Panc1 (cell line): ENCODE results near the gene KCNAB1. TPM values are rescaled to one million over a fixed set of nuclear protein-coding genes. Genes with fewer than 3 reads are reported as not detected.
"Not testable (repeated sequence)": the region's sequence is repeated elsewhere in the genome, so short reads cannot be mapped to it uniquely, and the experiment has no call there.

Experiments used
- ATAC-seq: fragments of 200-7000 bp; cut with Tn5 transposase; 2 replicates; pipeline ENCODE4 v1.9.1; 2020; ENCODE audit warnings: mild to moderate bottlenecking, moderate library complexity
- BruUV-seq: library from RNA; stranded (reverse); fragments of 400-500 nt; replicated peaks from 2 replicates; lab custom pipeline; 2021; lab: Mats Ljungman, UMichigan
- CTCF ChIA-PET: fragments of 300-600 bp; sonication (Branson Sonifier 250); formaldehyde crosslinking; loops from one replicate; lab custom pipeline; 2022; ENCODE audit warnings: antibody characterized with exemption; lab: Charles Lee
- POLR2A ChIA-PET: fragments of 300-600 bp; sonication (Branson Sonifier 250); formaldehyde crosslinking; loops from one replicate; lab custom pipeline; 2022; ENCODE audit warnings: antibody characterized with exemption; lab: Charles Lee
- DNase-seq: peaks from one replicate; pipeline ENCODE4 v3.0.0-alpha.2; 2010; ENCODE audit warnings: low read depth, low spot score
- H3K27ac ChIP-seq: 2 replicates; pipeline ENCODE4 v1.5.1; 2011; ENCODE audit warnings: mild to moderate bottlenecking, low read length, inconsistent platforms
- H3K27me3 ChIP-seq: fragments of 200-500 bp; sonication (Bioruptor generic); 2 replicates; pipeline ENCODE4 v1.6.0; 2014; ENCODE audit warnings: low read length, inconsistent platforms; ENCODE audit not compliant: control insufficient read depth, insufficient read depth
- H3K36me3 ChIP-seq: fragments of 200-500 bp; sonication (Bioruptor generic); 2 replicates; pipeline ENCODE4 v1.5.1; 2014; ENCODE audit warnings: inconsistent platforms, mild to moderate bottlenecking, low read length, moderate library complexity; ENCODE audit not compliant: control insufficient read depth, insufficient read depth
- H3K4me1 ChIP-seq: 2 replicates; pipeline ENCODE4 v1.5.1; 2011; ENCODE audit warnings: inconsistent platforms, mild to moderate bottlenecking, low read length, moderate library complexity; ENCODE audit not compliant: control insufficient read depth, insufficient read depth
- H3K4me3 ChIP-seq, 2 experiments: 2 replicates each; pipeline ENCODE4 v1.5.1; 2011 to 2012; ENCODE audit warnings: low read depth in 2 of 2, low read length in 2 of 2, mild to moderate bottlenecking in 2 of 2, inconsistent platforms in 1 of 2, moderate library complexity in 1 of 2
- H3K9me3 ChIP-seq: fragments of 200-500 bp; sonication (Bioruptor generic); 2 replicates; pipeline ENCODE4 v1.5.1; 2014; ENCODE audit warnings: low read depth, mild to moderate bottlenecking, inconsistent platforms, low read length, moderate library complexity; ENCODE audit not compliant: control insufficient read depth, insufficient read depth
- CTCF ChIP-seq: fragments of 450-650 bp; IDR thresholded peaks from 2 replicates; pipeline ENCODE4 v1.5.1; 2017; ENCODE audit warnings: mild to moderate bottlenecking
- POLR2AphosphoS5 ChIP-seq: IDR thresholded peaks from 2 replicates; pipeline ENCODE4 v1.6.1; 2012; ENCODE audit warnings: mild to moderate bottlenecking, low read depth, low read length, moderate library complexity
- REST ChIP-seq, 2 experiments: IDR thresholded peaks; 2 replicates each; pipeline ENCODE4 v1.6.1; 2011 to 2012; ENCODE audit warnings: low read depth in 2 of 2, control low read depth in 1 of 2, low read length in 1 of 2, mild to moderate bottlenecking in 1 of 2, moderate library complexity in 1 of 2; ENCODE audit not compliant: insufficient read depth in 1 of 2
- SIN3A ChIP-seq: IDR thresholded peaks from 2 replicates; pipeline ENCODE4 v1.6.1; 2012; ENCODE audit warnings: low read depth, mild to moderate bottlenecking, low read length, moderate library complexity, borderline replicate concordance; ENCODE audit not compliant: insufficient read depth
- TCF7L2 ChIP-seq: IDR thresholded peaks from 2 replicates; pipeline ENCODE4 v1.6.1; 2011; ENCODE audit warnings: mild to moderate bottlenecking, low read depth, low read length, inconsistent platforms
- in situ Hi-C: cut with HindIII; loops from 2 replicates; pipeline ENCODE4 v1.10.0; 2016; ENCODE audit warnings: low sequenced_read_pairs, low pct_unique_long_range_greater_than_20kb
- intact Hi-C: fragments of 100-400 bp; cut with micrococcal nuclease; formaldehyde crosslinking; loops from one replicate; pipeline ENCODE4 v1.10.0; 2022; ENCODE audit not compliant: unreplicated experiment
- total RNA-seq: library from RNA; stranded (reverse); gene quantifications from one replicate; pipeline ENCODE4 v1.2.1, GENCODE V29; 2021; ENCODE audit not compliant: unreplicated experiment

Gene KCNAB1
- total RNA-seq, 1 experiment from 2014 or later, result not detected

GRCh38 chr3:156561533-156561932, 441.2 kb downstream of the KCNAB1 start:
- POLR2A ChIA-PET, result no interaction called here
- no peak overlapping the region for H3K27ac ChIP-seq
- TF ChIP-seq REST (IDR thresholded peaks at IDR 0.05; ENCODE audit: insufficient read depth in 1 of 2, low read depth in 2 of 2, low read length in 1 of 2), result no peak
- TF ChIP-seq SIN3A, result no peak
- TF ChIP-seq CTCF, result no peak
- no peak for TF ChIP-seq POLR2AphosphoS5
- no peak for TF ChIP-seq TCF7L2
- in situ Hi-C loops, result no loop called here
- DNase-seq, result no peak
- BruUV-seq, result no TSS peak
- peaks cover 2% of the 10 kb centered on the region; the same call in 1 of the 2 replicates for H3K27me3 ChIP-seq
- H3K9me3 ChIP-seq, result no peaks in the 10 kb centered on the region
- no peaks in the 10 kb centered on the region for H3K4me1 ChIP-seq
- no peak overlapping the region for H3K4me3 ChIP-seq
- CTCF ChIA-PET, result no interaction called here
- intact Hi-C loops, result no loop called here
- no peaks in the 10 kb centered on the region for H3K36me3 ChIP-seq
- no peak for ATAC-seq

GRCh38 chr3:156562486-156562885, 442.1 kb downstream of the KCNAB1 start:
- in situ Hi-C loops, CTCF ChIA-PET, H3K4me1 ChIP-seq, intact Hi-C loops, H3K9me3 ChIP-seq, BruUV-seq, ATAC-seq, H3K27me3 ChIP-seq, DNase-seq, POLR2A ChIA-PET, H3K27ac ChIP-seq, H3K4me3 ChIP-seq, H3K36me3 ChIP-seq: not testable (repeated sequence)

GRCh38 chr3:156563900-156564682, 443.7 kb downstream of the KCNAB1 start:
- ChIA-PET CTCF (no interaction called here), POLR2A (no interaction called here)
- H3K27ac ChIP-seq, result no peak overlapping the region
- in situ Hi-C loops, result no loop called here
- H3K27me3 ChIP-seq, result peaks cover 2% of the 10 kb centered on the region; the same call in 1 of the 2 replicates
- no peak overlapping the region for H3K4me3 ChIP-seq
- H3K9me3 ChIP-seq, result no peaks in the 10 kb centered on the region
- no peaks in the 10 kb centered on the region for H3K4me1 ChIP-seq
- DNase-seq, result no peak
- no peaks in the 10 kb centered on the region for H3K36me3 ChIP-seq
- ATAC-seq, result no peak
- TF ChIP-seq POLR2AphosphoS5 (no peak), REST (IDR thresholded peaks at IDR 0.05; ENCODE audit: insufficient read depth in 1 of 2, low read depth in 2 of 2, low read length in 1 of 2) (no peak), TCF7L2 (no peak), CTCF (no peak), SIN3A (no peak)
- intact Hi-C loops, result no loop called here
- BruUV-seq, result no TSS peak
